ENCODE results near the gene PKNOX1. TPM values are rescaled to one million over a fixed set of nuclear protein-coding genes. Genes with fewer than 3 reads are reported as not detected.
"Not testable (repeated sequence)": the region's sequence is repeated elsewhere in the genome, so short reads cannot be mapped to it uniquely, and the experiment has no call there.

Gene PKNOX1
- total RNA-seq, 1 donor from 2014 or later: 11.2 TPM

- Histone ChIP-seq H3K4me1 (peaks cover 0 to 6% of the 10 kb centered on the region in 2 donors), H3K27me3 (no peaks in the 10 kb centered on the region), H3K36me3 (no peaks in the 10 kb centered on the region), H3K27ac (no peak overlapping the region), H3K9me3 (no peaks in the 10 kb centered on the region), H3K4me3 (no peak overlapping the region)
- no peak for TF ChIP-seq CTCF (IDR thresholded peaks at IDR 0.05)
- peak in 1 of 2 donors; percentile 70 for DNase-seq (ENCODE audit: low spot score in 2 of 2)
- intact Hi-C loops (cut with DNase I): loop anchor here (10.0 kb wide), 1 partner anchor 57 kb away; no protein-coding TSS in a partner anchor
Measured at GRCh38 chr21:42991992-42992740, 17.8 kb downstream of the PKNOX1 start.

- Histone ChIP-seq H3K9me3 (no peaks in the 10 kb centered on the region), H3K4me1 (peaks cover 0 to 11% of the 10 kb centered on the region in 2 donors), H3K27me3 (no peaks in the 10 kb centered on the region), H3K36me3 (no peaks in the 10 kb centered on the region), H3K4me3 (no peak overlapping the region), H3K27ac (no peak overlapping the region)
- no peak for TF ChIP-seq CTCF (IDR thresholded peaks at IDR 0.05)
- intact Hi-C loops (cut with DNase I): loop anchor here (10.0 kb wide), 1 partner anchor 58 kb away; no protein-coding TSS in a partner anchor
- DNase-seq (ENCODE audit: low spot score in 2 of 2): no peak
Measured at GRCh38 chr21:42993051-42993712, 18.8 kb downstream of the PKNOX1 start.

GRCh38 chr21:42997053-42997452 lies 22.7 kb downstream of the PKNOX1 start:
- Histone ChIP-seq H3K27me3 (no peaks in the 10 kb centered on the region), H3K4me3 (no peak overlapping the region), H3K9me3 (no peaks in the 10 kb centered on the region), H3K4me1 (peaks cover 4 to 16% of the 10 kb centered on the region in 2 donors), H3K27ac (peak overlapping the region; percentile 46 to 71), H3K36me3 (no peaks in the 10 kb centered on the region)
- peak; percentile 57 to 84 for DNase-seq (ENCODE audit: low spot score in 2 of 2)
- TF ChIP-seq CTCF (IDR thresholded peaks at IDR 0.05): no peak
- intact Hi-C loops (cut with DNase I): loop anchor here (1.0 to 10.0 kb wide), 2 partner anchors 22 to 62 kb away; no protein-coding TSS in a partner anchor

GRCh38 chr21:42997983-42998382 lies 23.6 kb downstream of the PKNOX1 start:
- intact Hi-C loops (cut with DNase I): loop anchor here (1.0 to 10.0 kb wide), 2 partner anchors 23 to 63 kb away; no protein-coding TSS in a partner anchor
- H3K36me3 ChIP-seq; H3K9me3 ChIP-seq; H3K4me3 ChIP-seq; H3K27me3 ChIP-seq; DNase-seq (ENCODE audit: low spot score in 2 of 2): not testable (repeated sequence)
- Histone ChIP-seq H3K4me1 (peaks cover 4 to 16% of the 10 kb centered on the region in 2 donors), H3K27ac (peak overlapping the region in 1 of 2 donors; percentile 44)

- H3K27me3 ChIP-seq; H3K27ac ChIP-seq; DNase-seq (ENCODE audit: low spot score in 2 of 2); H3K9me3 ChIP-seq; H3K4me3 ChIP-seq; H3K36me3 ChIP-seq: not testable (repeated sequence)
- peaks cover 4 to 16% of the 10 kb centered on the region in 2 donors for H3K4me1 ChIP-seq
- intact Hi-C loops (cut with DNase I): loop anchor here (10.0 kb wide), 1 partner anchor 64 kb away; no protein-coding TSS in a partner anchor
Measured at GRCh38 chr21:42999152-42999551, 24.8 kb downstream of the PKNOX1 start.

- DNase-seq (ENCODE audit: low spot score in 2 of 2); intact Hi-C loops (cut with DNase I); H3K9me3 ChIP-seq: not testable (repeated sequence)
Measured at GRCh38 chr21:43000041-43000440, 25.7 kb downstream of the PKNOX1 start.

GRCh38 chr21:43001316-43001715 lies 27.0 kb downstream of the PKNOX1 start:
- no peak for TF ChIP-seq CTCF (IDR thresholded peaks at IDR 0.05)
- H3K27me3 ChIP-seq: no peaks in the 10 kb centered on the region
- peaks cover 0 to 11% of the 10 kb centered on the region in 2 donors for H3K36me3 ChIP-seq
- intact Hi-C loops (cut with DNase I): no loop called here
- H3K4me1 ChIP-seq: peaks cover 4 to 16% of the 10 kb centered on the region in 2 donors
- DNase-seq (ENCODE audit: low spot score in 2 of 2): no peak
- H3K9me3 ChIP-seq: no peaks in the 10 kb centered on the region
- H3K27ac ChIP-seq: no peak overlapping the region
- H3K4me3 ChIP-seq: no peak overlapping the region

More at GRCh38 chr21:43000041-43000440, 25.7 kb downstream of the PKNOX1 start:
- H3K27me3 ChIP-seq, H3K4me3 ChIP-seq, H3K27ac ChIP-seq, H3K36me3 ChIP-seq: not testable (repeated sequence)
- H3K4me1 ChIP-seq: peaks cover 4 to 16% of the 10 kb centered on the region in 2 donors

Data from ascending aorta (tissue), 2 donors.